Activated CD8-positive, alpha-beta T cell treated with anti-CD3 and anti-CD28 coated beads for 36 hours (primary cell): Measurements from ENCODE around the gene SCML2. TPM values are rescaled to one million over a fixed set of nuclear protein-coding genes. Genes with fewer than 3 reads are reported as not detected.

Source experiments
- ATAC-seq: fragments of 200-7000 bp; cut with Tn5 transposase; one replicate; pipeline ENCODE4 v1.10.0; 2021; ENCODE audit warnings: mild to moderate bottlenecking, moderate library complexity
- CTCF ChIA-PET: fragments of 350-600 bp; sonication (Branson Sonifier 250); formaldehyde crosslinking; loops from one replicate; lab custom pipeline; 2021; ENCODE audit warnings: antibody characterized with exemption; lab: Charles Lee
- POLR2A ChIA-PET: fragments of 350-600 bp; sonication (Branson Sonifier 250); formaldehyde crosslinking; loops from one replicate; lab custom pipeline; 2021; ENCODE audit warnings: antibody characterized with exemption; lab: Charles Lee
- DNase-seq: peaks from one replicate; pipeline ENCODE4 v3.0.0-alpha.2; 2020
- H3K27ac Mint-ChIP-seq: one replicate; pipeline ENCODE4 v1.8.0; 2021; ENCODE audit warnings: mild to moderate bottlenecking, mixed read lengths
- H3K27me3 Mint-ChIP-seq: one replicate; pipeline ENCODE4 v1.8.0; 2021; ENCODE audit warnings: mixed read lengths
- H3K36me3 Mint-ChIP-seq: one replicate; pipeline ENCODE4 v1.8.0; 2021; ENCODE audit warnings: low read depth, mixed read lengths
- H3K4me1 Mint-ChIP-seq: one replicate; pipeline ENCODE4 v1.8.0; 2021; ENCODE audit warnings: low read depth, mixed read lengths
- H3K4me3 Mint-ChIP-seq: one replicate; pipeline ENCODE4 v1.8.0; 2021; ENCODE audit warnings: mild to moderate bottlenecking, moderate library complexity, mixed read lengths
- H3K9me3 Mint-ChIP-seq: one replicate; pipeline ENCODE4 v1.8.0; 2021; ENCODE audit warnings: mixed read lengths
- CTCF ChIP-seq: fragments of 200-600 bp; IDR thresholded peaks from one replicate; pipeline ENCODE4 v1.8.0; 2022; ENCODE audit warnings: antibody characterized with exemption, mild to moderate bottlenecking
- intact Hi-C: fragments of 100-400 bp; cut with micrococcal nuclease; formaldehyde crosslinking; loops from one replicate; pipeline ENCODE4 v1.10.0; 2022
- total RNA-seq, 2 experiments: library from RNA; stranded (reverse); gene quantifications; one replicate each; pipeline ENCODE4 v1.2.3, GENCODE V29; 2021

SCML2 gene
- total RNA-seq, 2 experiments from 2014 or later = 2.5 to 3.1 TPM

- ATAC-seq = no peak
- Mint-ChIP-seq H3K27me3 (no peaks in the 10 kb centered on the region), H3K4me3 (no peak overlapping the region), H3K36me3 (no peaks in the 10 kb centered on the region), H3K9me3 (no peaks in the 10 kb centered on the region), H3K27ac (no peak overlapping the region), H3K4me1 (no peaks in the 10 kb centered on the region)
- CTCF ChIA-PET = no interaction called here
- POLR2A ChIA-PET = no interaction called here
- TF ChIP-seq CTCF = no peak
- intact Hi-C loops = no loop called here
- no peak for DNase-seq
These were observed 144.0 kb downstream of the SCML2 start for GRCh38 chrX:18210470-18210869.

- TF ChIP-seq CTCF = no peak
- Mint-ChIP-seq H3K36me3 (no peaks in the 10 kb centered on the region), H3K9me3 (no peaks in the 10 kb centered on the region), H3K27me3 (no peaks in the 10 kb centered on the region), H3K4me1 (no peaks in the 10 kb centered on the region), H3K4me3 (no peak overlapping the region), H3K27ac (no peak overlapping the region)
- intact Hi-C loops = no loop called here
- ATAC-seq (no peak), DNase-seq (no peak)
- ChIA-PET CTCF (no interaction called here), POLR2A (no interaction called here)
These were observed 147.8 kb downstream of the SCML2 start for GRCh38 chrX:18206657-18207056.

- H3K4me3 Mint-ChIP-seq = no peak overlapping the region
- ATAC-seq = no peak
- no peak for TF ChIP-seq CTCF
- POLR2A ChIA-PET = no interaction called here
- H3K27me3 Mint-ChIP-seq = no peaks in the 10 kb centered on the region
- no peaks in the 10 kb centered on the region for H3K36me3 Mint-ChIP-seq
- H3K9me3 Mint-ChIP-seq = no peaks in the 10 kb centered on the region
- intact Hi-C loops = no loop called here
- CTCF ChIA-PET = no interaction called here
- no peak for DNase-seq
- no peak overlapping the region for H3K27ac Mint-ChIP-seq
- H3K4me1 Mint-ChIP-seq = no peaks in the 10 kb centered on the region
These were observed 150.9 kb downstream of the SCML2 start for GRCh38 chrX:18203631-18204030.

GRCh38 chrX:18194688-18195087 lies 159.8 kb downstream of the SCML2 start:
- no peak for TF ChIP-seq CTCF
- H3K4me3 Mint-ChIP-seq = no peak overlapping the region
- no peaks in the 10 kb centered on the region for H3K27me3 Mint-ChIP-seq
- no peak overlapping the region for H3K27ac Mint-ChIP-seq
- H3K4me1 Mint-ChIP-seq = no peaks in the 10 kb centered on the region
- ChIA-PET POLR2A (no interaction called here), CTCF (no interaction called here)
- DNase-seq (no peak), ATAC-seq (no peak)
- no peaks in the 10 kb centered on the region for H3K9me3 Mint-ChIP-seq
- intact Hi-C loops = no loop called here
- H3K36me3 Mint-ChIP-seq = no peaks in the 10 kb centered on the region

Other genes with a start within 250 kb of the SCML2 start
- gene BEND2, start 133.8 kb downstream of the SCML2 start, total RNA-seq = not detected
- gene CDKL5, start 70.9 kb upstream of the SCML2 start, total RNA-seq = 1 to 10 TPM; 1.1 to 1.5 TPM